ENCODE results near the gene MED27.

GRCh38 chr9:131969469-131969989, 110.1 kb downstream of the MED27 start:
- TF ChIP-seq, protein P1, sequence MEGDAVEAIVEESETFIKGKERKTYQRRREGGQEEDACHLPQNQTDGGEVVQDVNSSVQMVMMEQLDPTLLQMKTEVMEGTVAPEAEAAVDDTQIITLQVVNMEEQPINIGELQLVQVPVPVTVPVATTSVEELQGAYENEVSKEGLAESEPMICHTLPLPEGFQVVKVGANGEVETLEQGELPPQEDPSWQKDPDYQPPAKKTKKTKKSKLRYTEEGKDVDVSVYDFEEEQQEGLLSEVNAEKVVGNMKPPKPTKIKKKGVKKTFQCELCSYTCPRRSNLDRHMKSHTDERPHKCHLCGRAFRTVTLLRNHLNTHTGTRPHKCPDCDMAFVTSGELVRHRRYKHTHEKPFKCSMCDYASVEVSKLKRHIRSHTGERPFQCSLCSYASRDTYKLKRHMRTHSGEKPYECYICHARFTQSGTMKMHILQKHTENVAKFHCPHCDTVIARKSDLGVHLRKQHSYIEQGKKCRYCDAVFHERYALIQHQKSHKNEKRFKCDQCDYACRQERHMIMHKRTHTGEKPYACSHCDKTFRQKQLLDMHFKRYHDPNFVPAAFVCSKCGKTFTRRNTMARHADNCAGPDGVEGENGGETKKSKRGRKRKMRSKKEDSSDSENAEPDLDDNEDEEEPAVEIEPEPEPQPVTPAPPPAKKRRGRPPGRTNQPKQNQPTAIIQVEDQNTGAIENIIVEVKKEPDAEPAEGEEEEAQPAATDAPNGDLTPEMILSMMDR (IDR thresholded peaks at IDR 0.05; ENCODE audit: insufficient read depth, low read length): no peak
- TF ChIP-seq SPI1 (IDR thresholded peaks at IDR 0.05; ENCODE audit: borderline replicate concordance, low read depth): no peak
- TF ChIP-seq POLR2AphosphoS5 (IDR thresholded peaks at IDR 0.05; ENCODE audit: low read depth): no peak

Measured in HL-60 (cell line).